Tibial nerve (tissue), 4 donors: Measurements from ENCODE around the gene CELSR1.

Experiments used
- CTCF ChIP-seq, 5 experiments: fragments of 200-600 bp in 3 of 5; fragments of 450-650 bp in 2 of 5; sonication (generic) in 3 of 5; IDR thresholded peaks; one replicate each; pipeline ENCODE4 v1.5.1; 2016 to 2019; ENCODE audit warnings: antibody characterized with exemption in 5 of 5, mild to moderate bottlenecking in 3 of 5, moderate library complexity in 2 of 5
- EP300 ChIP-seq, 2 donors: sonication (generic); formaldehyde crosslinking; IDR thresholded peaks; one replicate each; pipeline ENCODE4 v1.6.1; 2017; ENCODE audit warnings: antibody characterized with exemption in 2 of 2, mild to moderate bottlenecking in 1 of 2
- POLR2A ChIP-seq, 2 donors: fragments of 450-650 bp; IDR thresholded peaks; one replicate each; pipeline ENCODE4 v1.6.1; 2017; ENCODE audit warnings: antibody characterized with exemption in 2 of 2, mild to moderate bottlenecking in 2 of 2, moderate library complexity in 2 of 2

GRCh38 chr22:46547179-46547882 is 9.9 kb upstream of the CELSR1 start:
- TF ChIP-seq EP300 (IDR thresholded peaks at IDR 0.05): no peak
- TF ChIP-seq CTCF (IDR thresholded peaks at IDR 0.05): no peak
- TF ChIP-seq POLR2A (IDR thresholded peaks at IDR 0.05): no peak
